GM19455 (cell line): ENCODE measurements around the gene MIER1.

Experiments
- ATAC-seq: cut with Tn5 transposase; IDR thresholded peaks from one replicate; pipeline ENCODE4 v1.9.1; 2021; ENCODE audit not compliant: unreplicated experiment

The MIER1 gene

GRCh38 chr1:66996018-66996682 lies 71.4 kb downstream of the MIER1 start:
- peak; percentile 77 for ATAC-seq

GRCh38 chr1:66998972-66999371 lies 74.2 kb downstream of the MIER1 start:
- no peak for ATAC-seq

GRCh38 chr1:66999640-67000400 lies 75.0 kb downstream of the MIER1 start:
- no peak for ATAC-seq

- ATAC-seq: no peak
These were observed 77.1 kb downstream of the MIER1 start for GRCh38 chr1:67001682-67002425.

GRCh38 chr1:67004176-67004575 lies 79.4 kb downstream of the MIER1 start:
- ATAC-seq: no peak

GRCh38 chr1:67005068-67005467 lies 80.3 kb downstream of the MIER1 start:
- ATAC-seq: no peak

GRCh38 chr1:67009792-67010191 lies 85.0 kb downstream of the MIER1 start:
- ATAC-seq: no peak

GRCh38 chr1:67013573-67013972 lies 88.8 kb downstream of the MIER1 start:
- no peak for ATAC-seq

GRCh38 chr1:67018574-67018973 lies 93.8 kb downstream of the MIER1 start:
- no peak for ATAC-seq

GRCh38 chr1:67019121-67019520 lies 94.3 kb downstream of the MIER1 start:
- ATAC-seq: no peak

GRCh38 chr1:67019600-67020136 lies 94.9 kb downstream of the MIER1 start:
- ATAC-seq: no peak

- ATAC-seq: no peak
These were observed 95.5 kb downstream of the MIER1 start for GRCh38 chr1:67020304-67020703.

GRCh38 chr1:67020765-67021164 lies 96.0 kb downstream of the MIER1 start:
- no peak for ATAC-seq

- no peak for ATAC-seq
These were observed 104.7 kb downstream of the MIER1 start for GRCh38 chr1:67029472-67029871.

GRCh38 chr1:67031121-67031858 lies 106.5 kb downstream of the MIER1 start:
- ATAC-seq: no peak

- ATAC-seq: no peak
These were observed 107.1 kb downstream of the MIER1 start for GRCh38 chr1:67031859-67032247.
